ENCODE data around the gene ACAA2.

GRCh38 chr18:49766646-49767045 lies 46.7 kb downstream of the ACAA2 start:
- TF ChIP-seq CTCF (IDR thresholded peaks at IDR 0.05), result no peak
- TF ChIP-seq POLR2A (IDR thresholded peaks at IDR 0.05), result no peak
- TF ChIP-seq POLR2AphosphoS5 (IDR thresholded peaks at IDR 0.05; ENCODE audit: insufficient read depth in 1 of 2, low read depth in 1 of 2), result no peak
